SK-N-SH (cell line): ENCODE data around the gene MSI1. TPM values are rescaled to one million over a fixed set of nuclear protein-coding genes. Genes with fewer than 3 reads are reported as not detected.

Experiments
- CTCF ChIA-PET: fragments of 300-600, 350-600 bp; formaldehyde crosslinking; extraction: SDS; loops from one replicate; lab custom pipeline; 2021; lab: Yijun Ruan, JAX
- POLR2A ChIA-PET: fragments of 350-600 bp; sonication (Branson Sonifier 250); formaldehyde crosslinking; extraction: SDS; loops from one replicate; lab custom pipeline; 2020; ENCODE audit warnings: antibody characterized with exemption, inconsistent platforms; lab: Yijun Ruan, JAX
- DNase-seq: peaks from one replicate; pipeline ENCODE4 v3.0.0; 2012
- H2AFZ ChIP-seq: fragments of 200-600 bp; sonication (generic); 2 replicates; pipeline ENCODE4 v1.8.1; 2016; ENCODE audit warnings: antibody characterized with exemption, mild to moderate bottlenecking, low read depth
- H3F3A ChIP-seq: fragments of 200-600 bp; sonication (generic); replicated peaks from 2 replicates; pipeline ENCODE3; 2016; ENCODE audit warnings: antibody characterized with exemption, mild to moderate bottlenecking; ENCODE audit not compliant: insufficient read depth
- H3K27ac ChIP-seq, 2 experiments: fragments of 200-500 bp in 1 of 2; fragments of 200-600 bp in 1 of 2; sonication (Bioruptor generic) in 1 of 2; sonication (generic), shearing (Covaris generic) in 1 of 2; 2 replicates each; pipeline versions ENCODE4 v1.5.1 to v1.6.1; 2014 to 2016; ENCODE audit warnings: low read depth in 2 of 2, inconsistent platforms in 1 of 2, low read length in 1 of 2, mild to moderate bottlenecking in 1 of 2, mixed read lengths in 1 of 2
- H3K27me3 ChIP-seq: fragments of 200-600 bp; sonication (generic), shearing (Covaris generic); 2 replicates; pipeline ENCODE4 v1.6.1; 2016; ENCODE audit warnings: mixed run types; ENCODE audit not compliant: insufficient read depth
- H3K36me3 ChIP-seq, 2 experiments: fragments of 200-500 bp in 1 of 2; fragments of 200-600 bp in 1 of 2; sonication (Bioruptor generic) in 1 of 2; sonication (generic) in 1 of 2; replicated peaks in 1 of 2; 2 replicates each; pipeline versions ENCODE3 to v1.5.1; 2014 to 2016; ENCODE audit warnings: low read length in 1 of 2, mild to moderate bottlenecking in 1 of 2; ENCODE audit not compliant: insufficient read depth in 2 of 2, control insufficient read depth in 1 of 2
- H3K4me1 ChIP-seq, 2 experiments: fragments of 200-500 bp in 1 of 2; fragments of 200-600 bp in 1 of 2; sonication (Bioruptor generic) in 1 of 2; sonication (generic), shearing (Covaris generic) in 1 of 2; 2 replicates each; pipeline versions ENCODE4 v1.5.1 to v1.6.1; 2014 to 2016; ENCODE audit warnings: low read depth in 1 of 2, low read length in 1 of 2, mixed run types in 1 of 2; ENCODE audit not compliant: insufficient read depth in 2 of 2, control insufficient read depth in 1 of 2
- H3K4me2 ChIP-seq: fragments of 200-600 bp; sonication (generic), shearing (Covaris generic); 2 replicates; pipeline ENCODE4 v1.6.1; 2017; ENCODE audit warnings: mixed run types
- H3K4me3 ChIP-seq, 2 experiments: fragments of 200-500 bp in 1 of 2; fragments of 200-600 bp in 1 of 2; sonication (Bioruptor generic) in 1 of 2; sonication (generic), shearing (Covaris generic) in 1 of 2; 2 replicates each; pipeline versions ENCODE4 v1.5.1 to v1.8.1; 2014 to 2016; ENCODE audit warnings: low read depth in 2 of 2, inconsistent platforms in 1 of 2, low read length in 1 of 2, mild to moderate bottlenecking in 1 of 2, mixed read lengths in 1 of 2, moderate library complexity in 1 of 2
- H3K79me2 ChIP-seq: fragments of 200-600 bp; sonication (generic); 2 replicates; pipeline ENCODE4 v1.8.1; 2017; ENCODE audit warnings: mild to moderate bottlenecking; ENCODE audit not compliant: insufficient read depth
- H3K9ac ChIP-seq: fragments of 200-600 bp; sonication (generic); 2 replicates; pipeline ENCODE4 v1.6.1; 2017; ENCODE audit warnings: mixed run types
- H3K9me2 ChIP-seq: fragments of 200-600 bp; sonication (generic); 2 replicates; pipeline ENCODE4 v1.6.1; 2017; ENCODE audit warnings: mixed run types
- H3K9me3 ChIP-seq: fragments of 200-600 bp; sonication (generic); 2 replicates; pipeline ENCODE4 v1.6.1; 2017; ENCODE audit warnings: mixed run types, mild to moderate bottlenecking, moderate library complexity
- H4K20me1 ChIP-seq: fragments of 200-600 bp; sonication (generic); 2 replicates; pipeline ENCODE4 v1.6.1; 2017; ENCODE audit warnings: mild to moderate bottlenecking, mixed run types; ENCODE audit not compliant: insufficient read depth
- CHD2 ChIP-seq: fragments of 150-350 bp; IDR thresholded peaks from 2 replicates; pipeline ENCODE4 v1.6.1; 2018; ENCODE audit warnings: low read length; ENCODE audit not compliant: partially characterized antibody
- ELF1 ChIP-seq: IDR thresholded peaks from 2 replicates; pipeline ENCODE4 v1.4.0; 2012
- EZH2phosphoT487 ChIP-seq: fragments of 200-600 bp; sonication (generic); IDR thresholded peaks from 2 replicates; pipeline ENCODE4 v1.6.1; 2017; ENCODE audit warnings: low read depth, mixed run types, mild to moderate bottlenecking, antibody characterized with exemption, moderate library complexity, borderline replicate concordance
- FOXM1 ChIP-seq: IDR thresholded peaks from 2 replicates; pipeline ENCODE4 v1.4.0; 2012; ENCODE audit warnings: low read depth, mild to moderate bottlenecking
- GABPA ChIP-seq: IDR thresholded peaks from 2 replicates; pipeline ENCODE4 v1.4.0; 2012; ENCODE audit warnings: low read depth, mild to moderate bottlenecking
- GATA2 ChIP-seq: sonication (generic); formaldehyde crosslinking; IDR thresholded peaks from 2 replicates; pipeline ENCODE4 v1.5.0; 2020; ENCODE audit warnings: mild to moderate bottlenecking, missing genetic modification reagents
- IRF3 ChIP-seq: fragments of 150-350 bp; IDR thresholded peaks from 2 replicates; pipeline ENCODE4 v1.6.1; 2016; ENCODE audit warnings: mild to moderate bottlenecking, low read depth, low read length
- JUND ChIP-seq: IDR thresholded peaks from 2 replicates; pipeline ENCODE4 v1.4.0; 2012
- MAX ChIP-seq: IDR thresholded peaks from 2 replicates; pipeline ENCODE4 v1.4.0; 2012; ENCODE audit warnings: low read depth
- MEF2A ChIP-seq: IDR thresholded peaks from 2 replicates; pipeline ENCODE4 v1.4.0; 2012; ENCODE audit warnings: low read depth, borderline replicate concordance
- RAD21 ChIP-seq: IDR thresholded peaks from 2 replicates; pipeline ENCODE4 v1.6.1; 2012; ENCODE audit warnings: mild to moderate bottlenecking, low read length
- RFX5 ChIP-seq: IDR thresholded peaks from 2 replicates; pipeline ENCODE4 v1.6.1; 2012; ENCODE audit warnings: mild to moderate bottlenecking, improper control_type of control experiment, low read length
- SMC3 ChIP-seq: IDR thresholded peaks from 2 replicates; pipeline ENCODE4 v1.6.1; 2012; ENCODE audit warnings: low read depth, low read length, improper control_type of control experiment
- TAF1 ChIP-seq: IDR thresholded peaks from 2 replicates; pipeline ENCODE4 v1.6.1; 2012; ENCODE audit warnings: low read depth, mild to moderate bottlenecking, low read length, moderate library complexity, borderline replicate concordance
- USF2 ChIP-seq: fragments of 150-350 bp; IDR thresholded peaks from 2 replicates; pipeline ENCODE4 v1.6.1; 2017; ENCODE audit warnings: antibody characterized with exemption, low read length, low read depth, borderline replicate concordance
- YY1 ChIP-seq: IDR thresholded peaks from 2 replicates; pipeline ENCODE4 v1.4.0; 2012; ENCODE audit warnings: low read depth, mild to moderate bottlenecking
- WGBS: methylation state at CpG from one replicate; pipeline ENCODE4 v1.1.6; 2017; ENCODE audit warnings: low lambda C conversion rate; 5-methylcytosine and 5-hydroxymethylcytosine counted together
- polyA plus RNA-seq, 3 experiments: library from polyadenylated mRNA; depleted of rRNA; stranded (reverse); fragments of >200 nt; gene quantifications; 2 replicates each; pipeline ENCODE4 v1.2.3, GENCODE V29; 2012

MSI1 gene
- polyA plus RNA-seq, 1 of the 3 experiments (the other 2 are of a cell fraction), result 1.7 TPM

GRCh38 chr12:120365675-120366340 is 3.2 kb downstream of the MSI1 start:
- Histone ChIP-seq H2AFZ (no peak overlapping the region), H3K4me1 (peaks cover 0 to 48% of the 10 kb centered on the region in 2 experiments; a peak in 1 of 4 replicates), H3F3A (peaks cover 5% of the 10 kb centered on the region), H3K4me2 (no peak overlapping the region), H3K9ac (no peak overlapping the region), H3K4me3 (no peak overlapping the region), H3K27ac (no peak overlapping the region), H3K9me2 (no peaks in the 10 kb centered on the region), H3K79me2 (no peaks in the 10 kb centered on the region), H3K9me3 (no peaks in the 10 kb centered on the region), H4K20me1 (no peaks in the 10 kb centered on the region), H3K36me3 (no peaks in the 10 kb centered on the region), H3K27me3 (peaks cover 33% of the 10 kb centered on the region)
- 92% methylated on average over 11 of the region's 13 CpGs for WGBS
- CTCF ChIA-PET, result interaction anchor here (0.6 to 9.0 kb wide), 9 partner anchors 9 to 107 kb away, joined by 3 to 95 read pairs (median 6); no protein-coding TSS in a partner anchor
- POLR2A ChIA-PET, result interaction anchor here (2.4 kb wide), 1 partner anchor 74 kb away, joined by 12 read pairs; the partner anchor contains the start of genes RNU4-1 and RNU4-2
- no peak for TF ChIP-seq USF2
- TF ChIP-seq FOXM1, result no peak
- no peak for TF ChIP-seq SMC3
- TF ChIP-seq RFX5, result no peak
- TF ChIP-seq ELF1, result no peak
- no peak for TF ChIP-seq TAF1
- no peak for TF ChIP-seq IRF3
- TF ChIP-seq YY1, result no peak
- DNase-seq, result no peak

- no peak for TF ChIP-seq SMC3
- TF ChIP-seq RAD21, result no peak
- TF ChIP-seq MAX, result no peak
- no peak for TF ChIP-seq MEF2A
- no peak for TF ChIP-seq CHD2
- TF ChIP-seq GABPA, result no peak
- no peak for TF ChIP-seq EZH2phosphoT487
- TF ChIP-seq GATA2 (CRISPR knock-in tag), result no peak
- TF ChIP-seq JUND, result no peak
- no peaks in the 10 kb centered on the region for H3K36me3 ChIP-seq
- no peaks in the 10 kb centered on the region for H3K9me2 ChIP-seq
- no peaks in the 10 kb centered on the region for H4K20me1 ChIP-seq
- 89% methylated on average over 6 of the region's 6 CpGs for WGBS
- no peak overlapping the region for H2AFZ ChIP-seq
- H3K27me3 ChIP-seq, result peaks cover 20% of the 10 kb centered on the region
- peaks cover 0 to 46% of the 10 kb centered on the region in 2 experiments; a peak in 1 of 4 replicates for H3K4me1 ChIP-seq
- POLR2A ChIA-PET, result no interaction called here
- H3K27ac ChIP-seq, result no peak overlapping the region; a peak in 1 of 4 replicates
- no peaks in the 10 kb centered on the region for H3K9me3 ChIP-seq
- CTCF ChIA-PET, result interaction anchor here (1.0 to 9.0 kb wide), 4 partner anchors 12 to 76 kb away, joined by 3 to 95 read pairs (median 9); no protein-coding TSS in a partner anchor
- DNase-seq, result no peak
- no peaks in the 10 kb centered on the region for H3K79me2 ChIP-seq
- H3F3A ChIP-seq, result peaks cover 5% of the 10 kb centered on the region
- no peak overlapping the region for H3K9ac ChIP-seq
- H3K4me2 ChIP-seq, result no peak overlapping the region
- H3K4me3 ChIP-seq, result no peak overlapping the region
These were observed 4.5 kb downstream of the MSI1 start for GRCh38 chr12:120364487-120364886.
